Stimulated activated CD4-positive, alpha-beta T cell treated with anti-CD3 and anti-CD28 coated beads, TNF-alpha, amount 100 ng/mL, for 4 hours (primary cell): Measurements from ENCODE around the gene MEAK7.

ENCODE experiments used
- DNase-seq, 3 experiments: peaks; one replicate each; pipeline ENCODE4 v3.0.0-alpha.2; 2020; ENCODE audit warnings: low read depth in 3 of 3

MEAK7 gene

GRCh38 chr16:84504420-84505248 is at the start of gene MEAK7:
Gene MEAK7 (minus strand): TSS chr16:84504659. CDS start chr16:84498086, 6,573 bp downstream.
- DNase-seq = peak; percentile 93 to 96 (median 96)

GRCh38 chr16:84553873-84554399 is 49.5 kb upstream of the MEAK7 start:
- no peak for DNase-seq

- DNase-seq = no peak
Observed at GRCh38 chr16:84552135-84552534, 47.7 kb upstream of the MEAK7 start.

DNA sequence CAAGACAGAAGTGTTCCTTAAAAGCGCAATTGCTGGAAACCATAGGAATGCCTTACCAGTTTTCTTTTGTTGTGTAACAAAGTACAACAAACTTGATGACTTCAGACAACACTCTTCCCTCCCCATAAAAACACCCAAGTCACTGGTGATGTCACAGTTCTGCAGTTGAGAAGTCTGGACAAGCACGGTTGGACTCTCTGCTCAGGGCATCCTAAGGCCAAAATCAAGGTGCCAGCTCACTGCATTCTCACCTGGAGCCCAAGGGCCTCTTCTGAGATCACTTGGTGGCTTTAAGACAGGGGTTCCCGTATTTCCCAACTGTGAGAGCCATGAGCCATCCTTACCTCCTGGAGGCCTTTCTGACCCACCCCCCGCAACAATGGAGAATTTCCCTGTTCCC is 45.6 kb upstream of the MEAK7 start:
- no peak for DNase-seq

GRCh38 chr16:84548971-84549844 is 44.7 kb upstream of the MEAK7 start:
- peak in 2 of 3 experiments; percentile 21 to 37 for DNase-seq

DNA sequence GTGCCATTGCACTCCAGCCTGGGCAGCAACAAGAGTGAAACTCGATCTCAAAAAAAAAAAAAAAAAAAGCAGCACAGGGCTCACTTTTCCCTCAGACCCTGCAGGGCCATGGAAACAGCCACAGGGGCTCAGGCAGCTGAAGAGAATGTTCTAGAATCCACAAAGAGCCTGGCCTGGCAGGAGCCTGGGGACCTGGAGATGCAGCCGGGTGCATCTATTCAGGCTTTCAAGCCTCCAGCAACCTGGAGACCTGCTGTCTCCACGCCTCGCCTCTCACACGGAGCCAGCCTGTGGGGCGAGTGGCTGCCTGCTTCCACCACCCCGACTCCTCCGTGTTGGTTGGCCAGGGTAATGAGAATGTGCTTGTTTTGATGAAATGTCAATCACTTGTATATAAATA is 44.0 kb upstream of the MEAK7 start:
- DNase-seq = no peak

GRCh38 chr16:84547546-84548061 is 43.1 kb upstream of the MEAK7 start:
- DNase-seq = no peak

DNA sequence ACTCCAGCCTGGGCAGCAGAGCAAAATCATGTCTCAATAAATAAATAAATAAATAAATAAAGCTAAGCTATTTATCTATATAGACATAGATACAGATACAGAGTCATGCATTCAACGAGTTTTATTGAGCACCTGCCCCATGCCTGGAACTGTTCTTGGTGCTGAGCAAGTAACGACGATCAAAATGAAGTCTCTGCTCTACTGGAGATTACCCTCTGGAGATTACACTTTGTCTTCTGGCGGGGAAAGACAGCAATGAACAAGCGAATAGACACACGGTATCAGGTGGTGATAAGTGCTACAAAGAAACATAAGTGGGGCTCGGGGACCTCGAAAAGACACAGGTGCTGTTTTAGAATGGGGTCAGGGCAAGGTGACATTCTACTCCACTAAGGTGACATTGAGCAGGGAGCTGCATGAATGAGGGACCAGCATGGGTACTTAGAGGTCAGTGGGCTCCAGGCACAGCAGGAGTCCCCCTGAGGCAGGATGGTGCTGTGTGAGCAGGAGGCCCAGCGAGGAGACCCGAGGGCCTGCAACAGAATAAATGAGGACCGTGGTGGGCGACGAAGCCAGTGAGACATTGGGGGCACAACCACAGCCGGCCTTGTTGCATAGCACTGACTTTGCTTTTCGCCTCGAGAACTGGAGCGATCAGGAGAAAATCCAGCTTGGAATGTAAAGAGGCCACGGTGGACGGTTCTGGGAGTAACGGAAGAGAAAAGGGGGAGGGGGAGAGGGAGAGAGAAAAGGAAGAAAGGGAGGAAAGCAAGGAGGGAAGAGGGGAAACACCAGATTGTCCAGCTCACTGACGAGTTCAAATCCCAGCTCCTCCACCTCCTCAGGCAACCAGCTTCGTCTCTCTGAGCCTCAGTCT is 42.4 kb upstream of the MEAK7 start:
- DNase-seq = no peak

GRCh38 chr16:84545114-84545737 is 40.8 kb upstream of the MEAK7 start:
- DNase-seq = no peak

- DNase-seq = peak in 2 of 3 experiments; percentile 40 to 51
Observed at GRCh38 chr16:84544031-84544773, 39.7 kb upstream of the MEAK7 start.

DNA sequence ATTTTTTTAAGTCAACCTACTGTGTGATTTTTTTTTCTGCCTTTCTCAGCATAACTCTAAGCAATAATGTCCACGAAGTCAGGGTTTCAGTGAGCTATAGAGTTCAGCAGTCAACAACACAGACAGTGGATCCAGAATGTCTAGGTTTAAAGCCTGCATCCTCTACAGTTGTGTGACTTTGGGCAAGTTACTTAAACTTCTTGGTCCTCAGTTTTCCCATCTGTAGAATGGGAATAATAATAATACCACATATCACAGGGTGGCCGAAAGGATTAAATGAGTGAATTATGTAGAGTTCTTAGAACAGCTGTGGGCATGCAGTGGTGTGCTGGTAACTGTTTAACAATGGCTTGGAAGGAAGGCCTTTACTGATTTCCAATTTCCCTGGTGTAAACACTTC is 38.8 kb upstream of the MEAK7 start:
- DNase-seq = no peak

GRCh38 chr16:84541999-84542817 is 37.7 kb upstream of the MEAK7 start:
- no peak for DNase-seq

- no peak for DNase-seq
Observed at GRCh38 chr16:84540194-84540593, 35.7 kb upstream of the MEAK7 start.

- DNase-seq = no peak
Observed at GRCh38 chr16:84538222-84538840, 33.9 kb upstream of the MEAK7 start.

DNA sequence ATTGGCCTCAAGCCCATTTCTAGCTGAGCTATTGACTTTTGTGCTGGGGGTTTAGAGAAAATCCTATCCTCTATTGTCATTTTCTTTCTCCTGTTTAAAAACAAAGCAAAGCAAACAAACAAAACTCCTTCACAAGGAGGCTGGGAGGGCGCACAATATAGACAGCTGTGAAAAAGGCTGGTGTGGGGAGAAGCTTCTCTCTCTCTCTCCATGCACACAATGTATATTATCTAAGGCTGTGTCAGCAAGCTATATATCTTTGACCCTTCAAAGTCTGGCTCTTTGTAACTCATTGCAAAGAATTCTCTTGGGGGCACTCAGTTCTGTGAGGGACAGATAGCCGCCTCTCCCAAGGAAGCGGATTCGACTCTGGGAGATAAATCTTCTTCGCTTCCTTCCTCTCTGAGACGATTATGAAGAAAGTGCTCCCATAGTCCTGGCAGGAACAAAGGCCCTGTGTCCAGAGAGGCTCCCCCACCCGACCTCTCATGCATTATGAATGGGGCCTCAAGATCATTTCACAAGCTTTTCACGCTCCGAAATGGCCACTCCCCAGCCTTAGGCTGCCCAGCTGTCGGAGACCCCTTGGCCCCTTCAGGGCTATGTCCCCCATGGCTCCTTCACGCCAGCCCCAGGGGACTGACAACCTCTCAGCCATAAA is 33.2 kb upstream of the MEAK7 start:
- DNase-seq = no peak

- DNase-seq = no peak
Observed at GRCh38 chr16:84535851-84536250, 31.4 kb upstream of the MEAK7 start.

DNA sequence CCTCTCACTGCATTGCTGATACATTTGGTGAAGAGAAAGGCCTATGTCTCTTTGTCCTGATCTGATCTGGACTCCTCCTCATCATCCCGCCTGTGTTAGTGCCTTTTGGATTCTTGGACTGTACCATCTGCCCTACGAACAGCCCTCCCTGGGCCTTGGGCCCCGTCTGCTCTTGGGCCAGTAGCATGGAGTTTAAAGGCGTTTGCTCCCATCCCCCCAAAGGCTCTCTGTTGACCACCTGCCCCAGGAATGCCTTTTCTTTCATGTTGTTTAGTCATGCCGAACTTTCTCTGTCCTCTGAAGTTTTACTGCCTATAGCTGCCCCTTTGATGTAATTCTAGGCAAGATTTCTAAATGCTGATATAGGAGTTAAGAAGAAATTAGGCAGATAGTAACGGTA is 30.9 kb upstream of the MEAK7 start:
- DNase-seq = no peak

DNA sequence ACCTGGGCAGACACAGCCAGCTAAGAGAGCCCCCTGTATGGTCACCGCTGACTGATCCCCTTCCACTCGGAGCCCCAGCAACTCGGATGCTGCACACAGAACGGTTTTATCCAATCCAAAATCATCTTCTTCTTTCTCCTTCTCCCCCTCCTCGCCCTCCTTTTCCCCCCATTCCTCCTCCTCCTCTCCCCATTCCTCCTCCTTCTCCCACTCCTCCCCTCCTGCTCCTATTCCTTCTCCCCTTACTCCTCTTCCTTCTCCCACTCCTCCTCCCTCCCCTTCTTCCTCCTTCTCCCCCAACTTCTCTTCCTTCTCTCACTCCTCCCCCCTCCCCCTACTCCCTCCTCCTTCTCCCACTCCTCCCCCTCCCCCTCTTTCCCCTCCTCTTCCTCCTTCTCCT is 30.4 kb upstream of the MEAK7 start:
- no peak for DNase-seq
